Prostate gland (tissue), 2 donors: ENCODE measurements around the gene BICDL2.

ENCODE experiments used
- CTCF ChIP-seq, 4 experiments: fragments of 200-600 bp in 2 of 4; fragments of 450-650 bp in 2 of 4; sonication (generic) in 2 of 4; IDR thresholded peaks; 1 replicate in 3 of 4; 2 replicates in 1 of 4; pipeline ENCODE4 v1.5.1; 2016 to 2019; ENCODE audit warnings: antibody characterized with exemption in 4 of 4, mild to moderate bottlenecking in 2 of 4, moderate library complexity in 2 of 4
- POLR2A ChIP-seq: fragments of 450-650 bp; IDR thresholded peaks from one replicate; pipeline ENCODE4 v1.6.1; 2016; ENCODE audit warnings: antibody characterized with exemption, mild to moderate bottlenecking
- POLR2AphosphoS5 ChIP-seq: sonication (generic); formaldehyde crosslinking; IDR thresholded peaks from one replicate; pipeline ENCODE4 v1.6.1; 2017; ENCODE audit warnings: antibody characterized with exemption

- no peak for TF ChIP-seq CTCF (IDR thresholded peaks at IDR 0.05)
- no peak for TF ChIP-seq POLR2A
- TF ChIP-seq POLR2AphosphoS5 = no peak
Measured at GRCh38 chr16:3012828-3013420, 23.8 kb downstream of the BICDL2 start, which contains the start of gene CLDN9.
